Activated naive CD8-positive, alpha-beta T cell treated with anti-CD3 and anti-CD28 coated beads, Interleukin-2, amount 50 U/mL, for 24 hours (primary cell): ENCODE measurements around the gene YPEL3.
"Not testable (repeated sequence)": the region's sequence is repeated elsewhere in the genome, so short reads cannot be mapped to it uniquely, and the experiment has no call there.

Experiments
- ATAC-seq: fragments of 150-1000 bp; cut with Tn5 transposase; one replicate; pipeline ENCODE4 v1.10.0; 2021
- DNase-seq: peaks from one replicate; pipeline ENCODE4 v3.0.0; 2021
- H3K27ac Mint-ChIP-seq: one replicate; pipeline ENCODE4 v1.8.0; 2021; ENCODE audit warnings: mild to moderate bottlenecking, mixed read lengths
- H3K27me3 Mint-ChIP-seq: one replicate; pipeline ENCODE4 v1.8.0; 2021; ENCODE audit warnings: mixed read lengths
- H3K36me3 Mint-ChIP-seq: one replicate; pipeline ENCODE4 v1.8.0; 2021; ENCODE audit warnings: low read depth, mixed read lengths
- H3K4me1 Mint-ChIP-seq: one replicate; pipeline ENCODE4 v1.8.0; 2021; ENCODE audit warnings: mixed read lengths
- H3K4me3 Mint-ChIP-seq: one replicate; pipeline ENCODE4 v1.8.0; 2021; ENCODE audit warnings: mild to moderate bottlenecking, moderate library complexity, mixed read lengths
- H3K9me3 Mint-ChIP-seq: one replicate; pipeline ENCODE4 v1.8.0; 2021; ENCODE audit warnings: mixed read lengths

YPEL3 gene, protein sequence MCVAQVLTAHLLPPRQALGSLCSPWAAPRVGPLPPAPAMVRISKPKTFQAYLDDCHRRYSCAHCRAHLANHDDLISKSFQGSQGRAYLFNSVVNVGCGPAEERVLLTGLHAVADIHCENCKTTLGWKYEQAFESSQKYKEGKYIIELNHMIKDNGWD

GRCh38 chr16:30096105-30096861, at the start of gene YPEL3:
YPEL3 (minus strand) TSS chr16:30096213; CDS start chr16:30095482, 731 bp downstream.
- ATAC-seq (peak; percentile 38), DNase-seq (peak; percentile 89)
- H3K9me3 Mint-ChIP-seq: peaks cover 21% of the 10 kb centered on the region
- H3K36me3 Mint-ChIP-seq: peaks cover 25% of the 10 kb centered on the region
- H3K4me1 Mint-ChIP-seq: peaks cover 39% of the 10 kb centered on the region
- H3K4me3 Mint-ChIP-seq: peak within 1 kb of the TSS; percentile 80
- H3K27ac Mint-ChIP-seq: peak within 1 kb of the TSS; percentile 81
- H3K27me3 Mint-ChIP-seq: no peaks in the 10 kb centered on the region

- DNase-seq (no peak), ATAC-seq (no peak)
- peaks cover 9% of the 10 kb centered on the region for H3K36me3 Mint-ChIP-seq
- H3K4me3 Mint-ChIP-seq: no peak overlapping the region
- peaks cover 16% of the 10 kb centered on the region for H3K4me1 Mint-ChIP-seq
- peaks cover 8% of the 10 kb centered on the region for H3K9me3 Mint-ChIP-seq
- no peaks in the 10 kb centered on the region for H3K27me3 Mint-ChIP-seq
- H3K27ac Mint-ChIP-seq: no peak overlapping the region
Observed at GRCh38 chr16:30145657-30146056, 49.6 kb upstream of the YPEL3 start.

DNA sequence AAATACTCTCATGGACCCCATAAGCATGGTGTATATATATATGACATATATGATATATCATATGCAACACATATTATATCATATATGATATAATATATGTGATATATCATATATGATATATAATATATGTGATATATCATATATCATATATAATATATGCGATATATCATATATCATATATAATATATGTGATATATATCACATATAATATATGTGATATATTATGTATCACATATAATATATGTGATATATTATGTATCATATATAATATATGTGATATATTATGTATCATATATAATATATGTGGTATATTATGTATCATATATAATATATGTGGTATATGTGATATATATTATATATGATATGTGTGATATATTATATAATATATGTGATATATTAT, 48.9 kb upstream of the YPEL3 start:
- Mint-ChIP-seq H3K27me3 (no peaks in the 10 kb centered on the region), H3K4me3 (no peak overlapping the region), H3K4me1 (peaks cover 18% of the 10 kb centered on the region), H3K9me3 (peaks cover 8% of the 10 kb centered on the region), H3K27ac (no peak overlapping the region), H3K36me3 (peaks cover 8% of the 10 kb centered on the region)
- no peak for DNase-seq
- ATAC-seq: no peak

DNA sequence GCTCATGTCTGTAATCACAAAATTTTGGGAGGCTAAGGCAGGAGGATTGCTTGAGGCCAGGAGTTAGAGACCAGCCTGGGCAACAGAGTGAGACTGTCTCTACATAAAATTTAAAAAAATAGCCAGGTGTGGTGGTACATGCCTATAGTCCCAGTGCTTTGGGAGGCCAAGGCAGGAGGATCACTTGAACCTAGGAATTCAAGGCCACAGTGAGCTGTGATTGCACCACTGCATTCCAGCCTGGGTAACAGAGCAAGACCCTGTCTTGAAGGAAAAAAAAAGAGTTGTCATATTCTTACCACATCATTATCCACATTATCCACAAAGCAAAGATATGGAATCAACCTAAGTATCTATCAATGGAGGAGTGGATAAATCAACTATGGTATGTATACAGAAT, 48.0 kb upstream of the YPEL3 start:
- Mint-ChIP-seq H3K4me1 (peaks cover 25% of the 10 kb centered on the region), H3K9me3 (peaks cover under 1% of the 10 kb centered on the region)

GRCh38 chr16:30143347-30143702, 47.3 kb upstream of the YPEL3 start:
- Mint-ChIP-seq H3K27ac (peak overlapping the region; percentile 7), H3K4me3 (no peak overlapping the region)

More for the DNA sequence above, 48.0 kb upstream of the YPEL3 start:
- no peak for ATAC-seq
- Mint-ChIP-seq H3K27me3 (no peaks in the 10 kb centered on the region), H3K36me3 (peaks cover 4% of the 10 kb centered on the region), H3K4me3 (no peak overlapping the region), H3K27ac (no peak overlapping the region)
- DNase-seq: no peak

GRCh38 chr16:30142672-30143346, 46.8 kb upstream of the YPEL3 start:
- Mint-ChIP-seq H3K9me3 (no peaks in the 10 kb centered on the region), H3K36me3 (no peaks in the 10 kb centered on the region), H3K4me1 (peaks cover 25% of the 10 kb centered on the region), H3K27ac (peak overlapping the region; percentile 7), H3K4me3 (no peak overlapping the region), H3K27me3 (no peaks in the 10 kb centered on the region)
- DNase-seq (peak; percentile 10), ATAC-seq (peak; percentile 77)

More at GRCh38 chr16:30143347-30143702, 47.3 kb upstream of the YPEL3 start:
- peak; percentile 50 for ATAC-seq
- no peaks in the 10 kb centered on the region for H3K27me3 Mint-ChIP-seq
- H3K9me3 Mint-ChIP-seq: no peaks in the 10 kb centered on the region
- DNase-seq: no peak
- peaks cover 25% of the 10 kb centered on the region for H3K4me1 Mint-ChIP-seq
- no peaks in the 10 kb centered on the region for H3K36me3 Mint-ChIP-seq

DNA sequence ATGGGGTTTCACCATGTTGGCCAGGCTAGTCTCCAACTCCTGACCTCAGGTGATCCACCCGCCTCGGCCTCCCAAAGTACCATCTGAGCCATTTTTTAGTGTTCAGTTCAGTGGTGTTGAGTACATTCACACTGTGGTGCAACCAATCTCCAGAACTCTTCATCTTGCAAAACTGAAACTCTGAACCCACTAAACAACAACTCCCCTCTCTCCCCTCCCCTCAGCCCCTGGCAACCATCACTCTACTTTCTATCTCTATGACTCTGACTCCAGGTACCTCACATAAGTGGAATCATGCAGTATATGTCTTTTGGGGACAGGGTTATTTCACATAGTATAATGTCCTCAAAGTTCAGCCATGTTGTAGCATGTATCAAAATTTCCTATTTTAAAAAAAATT, 45.7 kb upstream of the YPEL3 start:
- H3K27me3 Mint-ChIP-seq: no peaks in the 10 kb centered on the region
- no peaks in the 10 kb centered on the region for H3K9me3 Mint-ChIP-seq
- H3K27ac Mint-ChIP-seq: no peak overlapping the region
- ATAC-seq: no peak
- DNase-seq: no peak
- no peak overlapping the region for H3K4me3 Mint-ChIP-seq
- no peaks in the 10 kb centered on the region for H3K36me3 Mint-ChIP-seq
- peaks cover 25% of the 10 kb centered on the region for H3K4me1 Mint-ChIP-seq

DNA sequence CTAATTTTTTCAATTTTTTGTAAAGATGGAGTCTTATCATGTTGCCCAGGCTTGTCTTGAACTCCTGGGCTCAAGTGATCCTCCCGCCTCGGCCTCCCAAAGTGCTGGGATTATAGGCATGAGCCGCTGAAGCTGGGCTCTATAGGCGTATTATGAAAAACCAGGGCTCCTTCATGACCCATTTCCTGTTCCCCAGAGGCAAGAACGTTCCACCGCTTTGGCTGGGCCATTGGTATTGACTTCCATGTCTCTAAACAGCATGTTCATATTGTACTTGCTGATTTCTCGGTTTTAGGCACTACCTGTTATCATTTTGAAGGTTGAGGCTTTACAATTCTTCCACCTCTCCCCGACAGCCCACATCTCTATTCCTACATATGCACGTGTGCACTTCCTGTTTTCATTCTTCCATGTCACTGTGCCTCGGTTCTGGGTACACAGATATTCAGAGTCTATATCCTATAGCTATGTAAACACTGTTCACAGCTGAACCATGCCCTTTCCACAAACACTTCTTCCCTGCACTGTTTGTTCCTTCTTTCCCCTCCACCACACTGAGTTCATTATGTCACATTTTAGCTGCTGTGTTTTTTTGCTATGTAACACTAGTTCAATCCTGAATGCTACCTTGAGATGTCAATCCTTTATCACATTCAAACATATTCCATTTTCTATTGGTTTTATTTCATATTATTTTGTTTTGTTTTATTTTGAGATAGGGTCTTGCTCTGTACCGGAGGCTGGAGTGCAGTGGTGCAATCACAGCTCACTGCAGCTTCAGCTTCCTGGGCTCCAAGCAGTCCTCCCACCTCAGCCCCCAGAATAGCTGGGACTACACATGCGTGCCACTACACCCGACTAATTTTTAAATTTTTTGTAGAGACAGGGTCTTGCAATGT, 43.8 kb upstream of the YPEL3 start:
- H3K4me1 Mint-ChIP-seq: peaks cover 25% of the 10 kb centered on the region
- no peaks in the 10 kb centered on the region for H3K27me3 Mint-ChIP-seq
- ATAC-seq (no peak), DNase-seq (no peak)
- H3K4me3 Mint-ChIP-seq: no peak overlapping the region
- H3K9me3 Mint-ChIP-seq: no peaks in the 10 kb centered on the region
- H3K36me3 Mint-ChIP-seq: no peaks in the 10 kb centered on the region
- H3K27ac Mint-ChIP-seq: peak overlapping the region; percentile 61

GRCh38 chr16:30137897-30138296, 41.9 kb upstream of the YPEL3 start:
- Mint-ChIP-seq H3K27me3 (no peaks in the 10 kb centered on the region), H3K9me3 (no peaks in the 10 kb centered on the region), H3K27ac (no peak overlapping the region), H3K4me3 (no peak overlapping the region), H3K4me1 (peaks cover 18% of the 10 kb centered on the region), H3K36me3 (no peaks in the 10 kb centered on the region)
- DNase-seq (no peak), ATAC-seq (no peak)

- Mint-ChIP-seq H3K27ac (no peak overlapping the region), H3K4me1 (peaks cover 12% of the 10 kb centered on the region), H3K36me3 (no peaks in the 10 kb centered on the region), H3K4me3 (no peak overlapping the region), H3K9me3 (no peaks in the 10 kb centered on the region), H3K27me3 (no peaks in the 10 kb centered on the region)
- ATAC-seq (no peak), DNase-seq (no peak)
Observed at GRCh38 chr16:30136971-30137605, 41.1 kb upstream of the YPEL3 start.

DNA sequence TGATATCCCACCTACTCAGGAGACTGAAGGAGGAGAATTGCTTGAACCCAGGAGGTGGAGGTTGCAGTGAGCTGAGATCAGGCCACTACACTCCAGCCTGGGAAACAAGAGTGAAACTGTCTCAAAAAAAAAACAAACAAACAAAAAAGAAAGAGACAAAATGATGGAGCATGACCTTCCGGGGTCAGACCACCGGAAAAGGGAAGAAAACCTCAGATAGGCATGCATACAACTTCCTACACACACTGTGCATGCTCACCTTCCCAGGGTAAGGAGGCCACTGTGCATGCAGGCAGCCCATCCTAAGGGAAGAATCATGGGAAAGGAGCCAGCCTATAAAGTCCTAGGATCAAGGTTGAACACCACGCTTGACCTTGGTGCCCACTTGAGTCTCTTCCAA, 36.6 kb upstream of the YPEL3 start:
- H3K27ac Mint-ChIP-seq: no peak overlapping the region
- ATAC-seq: no peak
- DNase-seq: no peak
- H3K36me3 Mint-ChIP-seq: no peaks in the 10 kb centered on the region
- H3K4me3 Mint-ChIP-seq: no peak overlapping the region
- H3K4me1 Mint-ChIP-seq: peaks cover 4% of the 10 kb centered on the region
- H3K9me3 Mint-ChIP-seq: no peaks in the 10 kb centered on the region
- no peaks in the 10 kb centered on the region for H3K27me3 Mint-ChIP-seq

DNA sequence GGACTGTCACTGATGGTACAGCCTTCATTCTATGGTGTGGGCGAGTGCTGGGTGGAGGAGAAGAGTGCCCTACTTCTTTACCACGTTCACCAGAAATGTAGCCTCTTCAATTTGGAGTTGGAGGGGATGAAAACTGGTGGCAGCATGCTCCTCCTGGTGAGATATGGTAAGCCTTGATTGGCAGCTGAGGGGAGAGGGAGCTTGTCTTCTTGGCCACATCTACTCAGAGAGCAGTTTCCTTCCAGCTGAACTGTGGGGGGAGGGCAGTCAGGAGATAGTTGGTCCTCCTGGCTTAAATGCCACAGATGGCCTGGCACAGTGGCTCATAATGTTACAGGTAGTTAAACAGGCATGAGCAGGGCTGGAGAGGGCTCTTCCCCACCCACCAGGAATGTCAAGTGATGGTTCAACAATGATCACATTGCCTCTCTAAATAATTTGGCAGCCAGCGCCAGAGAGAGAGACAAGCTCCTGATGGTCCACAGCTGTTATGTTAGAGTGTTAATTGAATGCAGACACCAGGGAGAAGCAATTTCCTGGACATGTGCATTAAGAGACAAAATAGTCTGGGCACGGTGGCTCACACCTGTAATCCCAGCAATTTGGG, 36.0 kb upstream of the YPEL3 start:
- Mint-ChIP-seq H3K36me3 (no peaks in the 10 kb centered on the region), H3K4me1 (peaks cover 6% of the 10 kb centered on the region), H3K9me3 (no peaks in the 10 kb centered on the region), H3K27ac (peak overlapping the region; percentile 23), H3K4me3 (no peak overlapping the region), H3K27me3 (no peaks in the 10 kb centered on the region)
- no peak for DNase-seq
- ATAC-seq: no peak

DNA sequence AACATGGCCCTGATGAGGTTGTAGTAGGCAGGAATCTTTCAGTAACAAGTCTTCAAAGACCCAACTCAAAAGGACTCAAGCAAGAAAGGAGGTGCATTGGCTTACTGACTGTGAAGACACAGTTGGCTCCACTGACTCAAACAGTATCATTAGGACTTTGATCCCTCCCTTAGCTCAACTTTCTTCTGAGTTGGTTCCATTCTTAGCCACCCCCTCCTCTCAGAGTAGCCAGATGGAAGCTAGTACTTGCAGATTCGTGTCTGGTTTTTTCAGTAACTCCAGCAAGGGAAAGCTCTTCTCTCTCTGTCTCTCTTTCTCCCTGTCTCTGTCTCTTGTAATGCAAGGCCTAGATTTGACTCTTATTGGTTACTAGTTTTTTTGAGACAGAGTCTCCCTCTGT, 32.0 kb upstream of the YPEL3 start:
- Mint-ChIP-seq H3K36me3 (no peaks in the 10 kb centered on the region), H3K9me3 (no peaks in the 10 kb centered on the region), H3K4me3 (no peak overlapping the region), H3K4me1 (peaks cover 15% of the 10 kb centered on the region), H3K27me3 (no peaks in the 10 kb centered on the region), H3K27ac (no peak overlapping the region)
- DNase-seq (no peak), ATAC-seq (no peak)

DNA sequence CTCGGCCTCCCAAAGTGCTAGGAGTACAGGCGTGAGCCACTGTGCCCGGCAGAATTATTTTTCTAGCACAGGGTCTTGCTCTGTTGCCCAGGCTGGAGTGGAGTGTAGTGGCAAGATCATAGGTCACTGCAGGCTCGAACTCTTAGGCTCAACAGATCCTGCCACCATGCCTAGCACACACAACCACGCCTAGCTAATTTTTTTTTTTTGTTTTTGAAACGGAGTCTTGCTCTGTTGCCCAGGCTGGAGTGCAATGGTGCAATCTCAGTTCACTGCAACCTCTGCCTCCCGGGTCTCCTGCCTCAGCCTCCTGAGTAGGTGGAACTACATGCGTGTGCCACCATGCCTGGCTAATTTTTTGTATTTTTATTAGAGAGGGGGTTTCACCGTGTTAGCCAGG, 29.7 kb upstream of the YPEL3 start:
- ATAC-seq, DNase-seq, H3K36me3 Mint-ChIP-seq, H3K9me3 Mint-ChIP-seq, H3K27ac Mint-ChIP-seq, H3K27me3 Mint-ChIP-seq, H3K4me3 Mint-ChIP-seq: not testable (repeated sequence)
- peaks cover 25% of the 10 kb centered on the region for H3K4me1 Mint-ChIP-seq
